Neuronal stem cell (in vitro differentiated cells): Measurements from ENCODE around the gene ENDOV.

Experiments used
- DNase-seq: peaks from one replicate; pipeline ENCODE4 v3.0.0-alpha.2; 2013; ENCODE audit warnings: low spot score
- H2AFZ ChIP-seq: one replicate; pipeline ENCODE4 v1.6.1; 2013; ENCODE audit warnings: mild to moderate bottlenecking, low read length, inconsistent platforms
- H2AK5ac ChIP-seq: 2 replicates; pipeline ENCODE4 v1.6.1; 2013; ENCODE audit warnings: low read depth, mild to moderate bottlenecking, inconsistent platforms, low read length, moderate library complexity, mixed read lengths
- H2BK120ac ChIP-seq: 2 replicates; pipeline ENCODE4 v1.6.1; 2013; ENCODE audit warnings: low read depth, mild to moderate bottlenecking, inconsistent platforms, low read length, moderate library complexity, mixed read lengths
- H2BK12ac ChIP-seq: one replicate; pipeline ENCODE4 v1.6.1; 2013; ENCODE audit warnings: low read length, inconsistent platforms
- H2BK15ac ChIP-seq: 2 replicates; pipeline ENCODE4 v1.6.1; 2013; ENCODE audit warnings: mild to moderate bottlenecking, low read length, inconsistent platforms, mixed read lengths
- H2BK5ac ChIP-seq: one replicate; pipeline ENCODE4 v1.6.1; 2013; ENCODE audit warnings: inconsistent platforms, mild to moderate bottlenecking, low read length, moderate library complexity
- H3K14ac ChIP-seq: one replicate; pipeline ENCODE4 v1.6.1; 2013; ENCODE audit warnings: low read length, inconsistent platforms
- H3K18ac ChIP-seq: 2 replicates; pipeline ENCODE4 v1.6.1; 2013; ENCODE audit warnings: low read length, inconsistent platforms
- H3K23ac ChIP-seq: 2 replicates; pipeline ENCODE4 v1.6.1; 2013; ENCODE audit warnings: low read depth, mild to moderate bottlenecking, mixed read lengths, low read length, inconsistent platforms; ENCODE audit not compliant: poor library complexity
- H3K27ac ChIP-seq: replicated peaks from 3 replicates; pipeline ENCODE4 v1.5.1; 2013; ENCODE audit warnings: low read length, inconsistent platforms
- H3K27me3 ChIP-seq, 3 experiments: 2 replicates each; pipeline ENCODE4 v1.6.1; 2013; ENCODE audit warnings: low read length in 3 of 3, mild to moderate bottlenecking in 2 of 3, inconsistent platforms in 1 of 3, low read depth in 1 of 3, mixed read lengths in 1 of 3, moderate library complexity in 1 of 3; ENCODE audit not compliant: control insufficient read depth in 3 of 3, insufficient read depth in 3 of 3
- H3K36me3 ChIP-seq, 2 donors: replicated peaks in 1 of 2; 2 replicates each; pipeline ENCODE4 v1.6.1; 2013; ENCODE audit warnings: low read length in 2 of 2; ENCODE audit not compliant: control insufficient read depth in 2 of 2, insufficient read depth in 2 of 2
- H3K4ac ChIP-seq: 2 replicates; pipeline ENCODE4 v1.6.1; 2013; ENCODE audit warnings: inconsistent platforms, mild to moderate bottlenecking, low read length, moderate library complexity
- H3K4me1 ChIP-seq, 2 donors: 1 replicate in 1 of 2; 2 replicates in 1 of 2; pipeline ENCODE4 v1.6.1; 2013; ENCODE audit warnings: low read length in 2 of 2, low read depth in 1 of 2; ENCODE audit not compliant: control insufficient read depth in 2 of 2, insufficient read depth in 1 of 2
- H3K4me2 ChIP-seq: one replicate; pipeline ENCODE4 v1.6.1; 2013; ENCODE audit warnings: mild to moderate bottlenecking, low read length, inconsistent platforms; ENCODE audit not compliant: insufficient read depth, poor library complexity, severe bottlenecking
- H3K4me3 ChIP-seq, 2 donors: 2 replicates each; pipeline ENCODE4 v1.5.1; 2013; ENCODE audit warnings: low read length in 2 of 2, mild to moderate bottlenecking in 2 of 2, inconsistent platforms in 1 of 2, moderate library complexity in 1 of 2
- H3K79me1 ChIP-seq: one replicate; pipeline ENCODE4 v1.6.1; 2013; ENCODE audit warnings: low read depth, mild to moderate bottlenecking, inconsistent platforms, low read length, moderate library complexity
- H3K9ac ChIP-seq: one replicate; pipeline ENCODE4 v1.6.1; 2013; ENCODE audit warnings: mild to moderate bottlenecking, low read depth, low read length, inconsistent platforms; ENCODE audit not compliant: poor library complexity
- H3K9me3 ChIP-seq, 2 donors: replicated peaks in 1 of 2; 2 replicates each; pipeline versions ENCODE3 to v1.6.1; 2013; ENCODE audit warnings: low read length in 2 of 2, mild to moderate bottlenecking in 2 of 2, inconsistent platforms in 1 of 2, low read depth in 1 of 2, mixed read lengths in 1 of 2, moderate library complexity in 1 of 2; ENCODE audit not compliant: control insufficient read depth in 2 of 2, insufficient read depth in 1 of 2
- H4K8ac ChIP-seq: one replicate; pipeline ENCODE4 v1.6.1; 2013; ENCODE audit warnings: low read depth, mild to moderate bottlenecking, inconsistent platforms, low read length, moderate library complexity
- H4K91ac ChIP-seq: one replicate; pipeline ENCODE4 v1.6.1; 2013; ENCODE audit warnings: low read length, low read depth, mild to moderate bottlenecking, inconsistent platforms; ENCODE audit not compliant: poor library complexity
- WGBS, 2 donors: extraction: QIAGEN DNeasy Blood & Tissue Kit; methylation state at CpG; one replicate each; pipeline ENCODE4 v1.1.7; 2013; ENCODE audit warnings: missing lambda C conversion rate in 2 of 2, mixed read lengths in 1 of 2; ENCODE audit not compliant: insufficient read length in 2 of 2, insufficient replicate concordance in 1 of 2; ENCODE audit errors: extremely low coverage in 2 of 2; 5-methylcytosine and 5-hydroxymethylcytosine counted together

ENDOV gene

DNA sequence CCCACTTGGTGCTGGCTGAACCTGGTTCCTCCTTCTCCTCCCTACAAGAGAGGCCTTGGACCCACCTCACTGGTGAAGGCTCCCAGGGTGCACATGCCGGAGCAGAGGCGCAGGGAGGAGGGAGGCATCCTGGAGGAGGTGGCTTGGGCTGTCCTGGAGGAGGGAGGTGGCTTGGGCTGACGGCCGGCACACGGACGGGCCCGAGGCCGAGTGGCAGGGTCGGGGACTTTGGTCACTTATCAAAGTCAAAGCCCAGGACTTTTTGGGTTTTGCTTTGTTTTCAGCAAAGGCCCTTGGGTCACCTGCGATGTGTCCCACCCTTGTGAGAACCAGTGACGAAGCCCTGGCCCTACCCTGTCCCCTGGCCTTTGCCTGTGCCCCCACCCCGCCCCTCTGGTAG is 28.5 kb downstream of the ENDOV start:
- H3K36me3 ChIP-seq, result no peaks in the 10 kb centered on the region
- H3K27me3 ChIP-seq, result peaks cover 0 to 40% (median 2%) of the 10 kb centered on the region in 3 experiments
- H3K14ac ChIP-seq, result peak overlapping the region; percentile 82
- no peak overlapping the region for H2BK120ac ChIP-seq
- no peak overlapping the region for H2BK12ac ChIP-seq
- peak overlapping the region; percentile 65 for H3K23ac ChIP-seq
- H3K9ac ChIP-seq, result no peak overlapping the region
- no peak overlapping the region for H2BK5ac ChIP-seq
- no peak overlapping the region for H3K4ac ChIP-seq
- no peak overlapping the region for H2AFZ ChIP-seq
- H4K8ac ChIP-seq, result no peak overlapping the region
- no peak for DNase-seq
- no peak overlapping the region for H2BK15ac ChIP-seq
- WGBS, 2 donors, result no CpG with 5 or more reads among the region's 12 CpGs
- H4K91ac ChIP-seq, result no peak overlapping the region
- peak overlapping the region in 1 of 2 donors; percentile 2 for H3K4me3 ChIP-seq
- H3K9me3 ChIP-seq, result no peaks in the 10 kb centered on the region
- H3K27ac ChIP-seq, result no peak overlapping the region
- no peak overlapping the region for H3K18ac ChIP-seq
- no peaks in the 10 kb centered on the region for H3K79me1 ChIP-seq
- H2AK5ac ChIP-seq, result no peak overlapping the region
- peaks cover 4 to 6% of the 10 kb centered on the region in 2 donors for H3K4me1 ChIP-seq
- H3K4me2 ChIP-seq, result no peak overlapping the region

DNA sequence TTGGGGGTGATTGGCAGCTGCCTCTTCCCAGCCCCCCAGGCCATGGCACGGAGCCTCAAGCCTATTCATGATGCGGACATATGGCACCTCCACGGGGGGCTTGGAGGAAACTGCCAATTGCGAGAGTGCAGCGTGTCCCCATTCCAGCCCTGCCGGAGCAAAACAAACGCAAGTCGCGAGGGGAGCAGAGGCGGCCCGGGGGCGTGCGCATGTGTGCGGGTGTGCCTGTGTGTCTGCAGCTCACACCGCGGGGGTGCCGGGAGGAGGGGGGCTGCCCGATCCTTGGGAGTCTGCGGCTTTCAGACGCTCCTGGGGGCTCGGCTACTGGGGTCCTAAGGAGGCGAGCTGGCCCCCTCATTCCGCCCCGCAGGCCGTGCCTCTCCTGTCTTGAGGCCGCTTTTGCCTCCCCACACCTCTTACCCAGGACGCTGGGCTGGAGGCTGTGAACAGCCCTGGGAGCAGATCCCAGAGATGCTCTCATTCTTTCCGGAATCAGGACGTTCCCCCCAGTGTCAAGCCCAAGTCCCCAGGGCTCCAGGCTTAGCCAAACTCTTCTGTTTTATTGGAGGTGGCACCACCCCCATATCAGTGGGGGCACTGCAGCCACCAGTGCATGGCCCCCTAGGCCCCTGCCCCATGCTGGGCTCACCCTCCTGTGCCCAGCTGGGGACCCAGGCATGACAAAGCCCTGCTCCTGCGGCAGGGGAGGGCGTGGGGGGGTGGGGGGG is 29.1 kb downstream of the ENDOV start:
- Histone ChIP-seq H2AK5ac (peak overlapping the region; percentile 35), H3K9ac (no peak overlapping the region), H3K36me3 (no peaks in the 10 kb centered on the region), H3K4me1 (peaks cover 4 to 6% of the 10 kb centered on the region in 2 donors), H3K79me1 (no peaks in the 10 kb centered on the region), H2BK120ac (no peak overlapping the region), H3K18ac (peak overlapping the region; percentile 48), H4K8ac (no peak overlapping the region), H3K14ac (peak overlapping the region; percentile 82), H3K4me2 (no peak overlapping the region), H3K23ac (no peak overlapping the region), H3K4ac (no peak overlapping the region), H3K4me3 (no peak overlapping the region), H3K9me3 (no peaks in the 10 kb centered on the region), H2BK12ac (no peak overlapping the region), H3K27ac (no peak overlapping the region), H2BK15ac (no peak overlapping the region), H2BK5ac (no peak overlapping the region), H4K91ac (no peak overlapping the region), H2AFZ (no peak overlapping the region), H3K27me3 (peaks cover 0 to 46% (median 2%) of the 10 kb centered on the region in 3 experiments)
- no peak for DNase-seq
- WGBS, 2 donors, result no CpG with 5 or more reads among the region's 31 CpGs

DNA sequence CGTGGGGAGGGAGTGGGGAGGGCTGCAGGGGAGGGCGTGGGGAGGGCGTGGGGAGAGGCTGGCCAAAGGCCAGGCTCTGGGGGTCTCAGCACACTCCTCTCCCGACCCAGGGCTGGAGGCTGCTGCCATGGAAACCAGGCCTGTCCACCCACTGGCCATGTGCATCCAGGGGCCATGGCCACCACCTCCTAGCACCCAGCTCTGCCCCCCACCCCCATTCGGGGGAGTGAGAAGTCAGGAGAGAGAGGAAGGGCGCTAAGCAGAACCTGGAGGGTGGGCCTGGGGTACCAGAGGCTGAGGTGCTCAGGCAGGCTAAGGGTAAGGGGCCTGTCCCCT is 29.6 kb downstream of the ENDOV start:
- WGBS, 2 donors, result no CpG with 5 or more reads among the region's 6 CpGs

DNA sequence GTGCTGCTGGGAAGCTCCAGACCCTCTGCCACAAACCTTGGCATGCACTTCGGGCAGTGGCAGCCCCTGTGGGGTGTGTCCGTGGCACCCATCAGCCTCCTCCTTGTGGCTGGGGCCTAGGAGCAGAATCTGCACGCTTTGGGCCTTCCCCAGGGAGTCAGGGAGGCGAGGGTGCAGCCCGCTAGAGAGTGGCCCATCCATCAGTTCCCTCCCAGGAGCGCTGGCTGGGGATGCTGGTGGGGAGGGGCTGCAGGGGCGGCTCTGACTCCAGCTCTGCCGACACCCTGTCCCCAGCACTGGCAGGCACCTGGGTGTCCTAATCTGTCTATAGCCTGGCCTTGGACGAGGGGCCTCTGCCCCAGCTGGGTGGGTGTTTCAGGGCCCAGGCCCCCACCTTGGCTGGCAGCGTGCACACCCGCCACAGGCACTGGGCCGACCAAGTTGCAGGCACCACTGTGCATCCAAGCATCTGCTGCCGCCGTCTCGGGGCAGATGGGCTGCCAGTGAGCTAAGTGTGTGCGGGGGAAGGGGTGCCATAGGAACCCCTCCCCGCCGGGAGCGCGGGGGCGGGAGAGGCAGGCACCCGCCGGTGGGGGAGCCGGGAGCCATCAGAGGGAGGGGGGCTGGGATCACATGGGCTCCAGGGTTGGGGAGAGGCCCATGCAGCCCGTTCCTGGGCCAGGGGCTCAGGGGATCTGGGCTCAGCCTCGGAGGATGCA is 30.2 kb downstream of the ENDOV start:
- Histone ChIP-seq H2AK5ac (peak overlapping the region; percentile 21), H3K9me3 (no peaks in the 10 kb centered on the region), H3K27me3 (peaks cover 0 to 48% (median 2%) of the 10 kb centered on the region in 3 experiments), H3K36me3 (no peaks in the 10 kb centered on the region), H3K4me2 (no peak overlapping the region), H2BK15ac (no peak overlapping the region), H2AFZ (no peak overlapping the region), H2BK5ac (no peak overlapping the region), H3K4me1 (peaks cover 4 to 6% of the 10 kb centered on the region in 2 donors), H2BK120ac (no peak overlapping the region), H3K79me1 (no peaks in the 10 kb centered on the region), H3K4ac (no peak overlapping the region), H3K9ac (no peak overlapping the region), H4K8ac (no peak overlapping the region), H3K23ac (no peak overlapping the region), H4K91ac (no peak overlapping the region), H3K4me3 (no peak overlapping the region), H3K18ac (peak overlapping the region; percentile 27), H2BK12ac (no peak overlapping the region), H3K14ac (peak overlapping the region; percentile 89), H3K27ac (no peak overlapping the region)
- no peak for DNase-seq
- no CpG with 5 or more reads among the region's 26 CpGs for WGBS, 2 donors

More for the DNA sequence above, 29.6 kb downstream of the ENDOV start:
- H3K9me3 ChIP-seq, result no peaks in the 10 kb centered on the region
- no peak overlapping the region for H2BK12ac ChIP-seq
- no peak overlapping the region for H3K4ac ChIP-seq
- no peak overlapping the region for H3K14ac ChIP-seq
- no peak overlapping the region for H2BK5ac ChIP-seq
- H3K4me1 ChIP-seq, result peaks cover 4 to 6% of the 10 kb centered on the region in 2 donors
- no peak overlapping the region for H4K91ac ChIP-seq
- no peaks in the 10 kb centered on the region for H3K36me3 ChIP-seq
- H3K27me3 ChIP-seq, result peaks cover 0 to 48% (median 2%) of the 10 kb centered on the region in 3 experiments
- H4K8ac ChIP-seq, result no peak overlapping the region
- peak overlapping the region; percentile 21 for H2AK5ac ChIP-seq
- H3K9ac ChIP-seq, result no peak overlapping the region
- no peak overlapping the region for H2BK15ac ChIP-seq
- no peak overlapping the region for H3K23ac ChIP-seq
- H2BK120ac ChIP-seq, result no peak overlapping the region
- no peak for DNase-seq
- H3K4me2 ChIP-seq, result no peak overlapping the region
- no peaks in the 10 kb centered on the region for H3K79me1 ChIP-seq
- no peak overlapping the region for H2AFZ ChIP-seq
- peak overlapping the region; percentile 48 for H3K18ac ChIP-seq
- H3K27ac ChIP-seq, result no peak overlapping the region
- H3K4me3 ChIP-seq, result no peak overlapping the region
